ENCODE measurements around the gene SERPINI1. TPM values are rescaled to one million over a fixed set of nuclear protein-coding genes. Genes with fewer than 3 reads are reported as not detected.

SERPINI1 gene
- total and polyA plus RNA-seq, 2 experiments from 2014 or later = 7.3 to 9.8 TPM

- Histone ChIP-seq H3K27me3 (replicated peaks; ENCODE audit: insufficient read depth) (no peaks in the 10 kb centered on the region), H3K9ac (no peak overlapping the region), H3F3A (ENCODE audit: insufficient read depth) (peaks cover 18% of the 10 kb centered on the region), H3K79me2 (ENCODE audit: insufficient read depth) (peaks cover 82% of the 10 kb centered on the region), H3K4me2 (ENCODE audit: unreplicated experiment) (no peak overlapping the region), H3K36me3 (ENCODE audit: low read depth) (no peaks in the 10 kb centered on the region), H3K9me3 (ENCODE audit: low read depth) (no peaks in the 10 kb centered on the region), H3K27ac (no peak overlapping the region), H3K9me2 (ENCODE audit: insufficient read depth) (no peaks in the 10 kb centered on the region), H4K20me1 (ENCODE audit: insufficient read depth) (peaks cover 26% of the 10 kb centered on the region), H3K4me1 (ENCODE audit: insufficient read depth) (peaks cover 34% of the 10 kb centered on the region), H3K4me3 (no peak overlapping the region), H2AFZ (no peak overlapping the region)
- TF ChIP-seq EZH2phosphoT487 (IDR thresholded peaks at IDR 0.05; ENCODE audit: insufficient read depth, low read depth) (no peak), EZH2 (IDR thresholded peaks at IDR 0.05; ENCODE audit: insufficient read depth, poor library complexity, severe bottlenecking) (no peak)
- in situ Hi-C loops (cut with MboI) = no loop called here
- DNase-seq = no peak
- 98 to 100% methylated on average over 2 of the region's 2 CpGs for WGBS, 2 experiments (ENCODE audit: low coverage in 1 of 2, low lambda C conversion rate in 2 of 2, missing lambda C conversion rate in 2 of 2)
Observed at GRCh38 chr3:167731393-167731792, 4.1 kb upstream of the SERPINI1 start.

DNA sequence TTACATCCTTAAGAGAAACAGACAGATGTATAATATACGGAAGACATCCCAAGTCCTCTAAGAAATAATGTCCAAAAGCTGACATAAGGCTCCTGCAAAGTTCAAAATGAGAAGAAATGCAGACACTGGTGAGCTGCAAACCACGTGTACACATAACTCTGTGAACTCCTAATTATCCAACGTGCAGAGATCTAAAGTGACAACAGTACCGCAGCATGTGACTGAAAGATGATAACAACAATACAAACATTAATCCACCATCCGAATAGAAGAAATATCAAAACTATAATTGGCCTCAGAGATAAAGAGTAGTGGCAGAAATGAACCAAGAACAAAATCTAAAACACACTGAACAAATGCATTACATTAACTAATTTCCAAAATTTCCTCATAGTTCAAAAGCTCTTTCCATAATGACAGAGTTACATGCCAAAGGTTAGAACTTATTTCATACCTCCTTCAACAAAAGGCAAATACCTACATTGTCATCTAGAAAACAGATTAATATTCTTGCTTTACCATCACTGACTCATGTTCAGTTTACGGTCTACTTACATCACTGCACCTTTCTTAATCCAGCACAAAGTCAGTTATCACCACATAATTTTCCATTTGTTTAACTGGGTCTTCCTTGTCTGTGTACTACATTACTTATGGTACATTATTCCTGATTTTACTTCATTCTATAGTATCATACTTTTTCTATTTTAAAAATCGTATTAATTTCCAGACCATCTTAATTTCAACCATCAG lies 3.0 kb upstream of the SERPINI1 start:
- H4K20me1 ChIP-seq (ENCODE audit: insufficient read depth) = peaks cover 25% of the 10 kb centered on the region
- H3K9me3 ChIP-seq (ENCODE audit: low read depth) = no peaks in the 10 kb centered on the region
- WGBS, 2 experiments (ENCODE audit: low coverage in 1 of 2, low lambda C conversion rate in 2 of 2, missing lambda C conversion rate in 2 of 2) = 65% methylated on average over 7 of the region's 7 CpGs

GRCh38 chr3:167733961-167734497 lies 1.5 kb upstream of the SERPINI1 start:
- peaks cover 6% of the 10 kb centered on the region for H3F3A ChIP-seq (ENCODE audit: insufficient read depth)
- peaks cover 12% of the 10 kb centered on the region; the same call in 1 of the 2 replicates for H4K20me1 ChIP-seq (ENCODE audit: insufficient read depth)
- no peaks in the 10 kb centered on the region for H3K9me3 ChIP-seq (ENCODE audit: low read depth)
- 1 to 2% methylated on average over 10 to 12 of the region's 12 CpGs for WGBS, 2 experiments (ENCODE audit: low coverage in 1 of 2, low lambda C conversion rate in 2 of 2, missing lambda C conversion rate in 2 of 2)
- H3K4me2 ChIP-seq (ENCODE audit: unreplicated experiment) = peak overlapping the region; percentile 98
- H3K27ac ChIP-seq = peak overlapping the region; percentile 89
- no peaks in the 10 kb centered on the region for H3K9me2 ChIP-seq (ENCODE audit: insufficient read depth)
- DNase-seq = peak; percentile 58
- H3K9ac ChIP-seq = peak overlapping the region; percentile 96
- H2AFZ ChIP-seq = peak overlapping the region; percentile 97
- H3K36me3 ChIP-seq (ENCODE audit: low read depth) = no peaks in the 10 kb centered on the region
- no peak for TF ChIP-seq EZH2 (IDR thresholded peaks at IDR 0.05; ENCODE audit: insufficient read depth, poor library complexity, severe bottlenecking)
- TF ChIP-seq EZH2phosphoT487 (IDR thresholded peaks at IDR 0.05; ENCODE audit: insufficient read depth, low read depth) = no peak
- in situ Hi-C loops (cut with MboI) = no loop called here
- H3K79me2 ChIP-seq (ENCODE audit: insufficient read depth) = peaks cover 56% of the 10 kb centered on the region
- no peaks in the 10 kb centered on the region for H3K27me3 ChIP-seq (replicated peaks; ENCODE audit: insufficient read depth)
- H3K4me3 ChIP-seq = peak overlapping the region; percentile 98
- H3K4me1 ChIP-seq (ENCODE audit: insufficient read depth) = peaks cover 20% of the 10 kb centered on the region

More for the DNA sequence above, 3.0 kb upstream of the SERPINI1 start:
- peak overlapping the region; percentile 98 for H3K4me2 ChIP-seq (ENCODE audit: unreplicated experiment)
- H3F3A ChIP-seq (ENCODE audit: insufficient read depth) = peaks cover 18% of the 10 kb centered on the region
- in situ Hi-C loops (cut with MboI) = no loop called here
- H2AFZ ChIP-seq = no peak overlapping the region
- peaks cover 71% of the 10 kb centered on the region for H3K79me2 ChIP-seq (ENCODE audit: insufficient read depth)
- peak; percentile 28 for DNase-seq
- H3K4me1 ChIP-seq (ENCODE audit: insufficient read depth) = peaks cover 34% of the 10 kb centered on the region
- H3K9me2 ChIP-seq (ENCODE audit: insufficient read depth) = no peaks in the 10 kb centered on the region
- no peaks in the 10 kb centered on the region for H3K27me3 ChIP-seq (replicated peaks; ENCODE audit: insufficient read depth)
- TF ChIP-seq EZH2phosphoT487 (IDR thresholded peaks at IDR 0.05; ENCODE audit: insufficient read depth, low read depth) = no peak
- TF ChIP-seq EZH2 (IDR thresholded peaks at IDR 0.05; ENCODE audit: insufficient read depth, poor library complexity, severe bottlenecking) = no peak
- peak overlapping the region; percentile 98 for H3K4me3 ChIP-seq
- no peak overlapping the region for H3K27ac ChIP-seq
- H3K36me3 ChIP-seq (ENCODE audit: low read depth) = no peaks in the 10 kb centered on the region
- H3K9ac ChIP-seq = peak overlapping the region; percentile 96; the same call in 1 of the 2 replicates

- H3K27ac ChIP-seq = peak within 1 kb of the TSS; percentile 89
- no peaks in the 10 kb centered on the region for H3K27me3 ChIP-seq (replicated peaks; ENCODE audit: insufficient read depth)
- peak within 1 kb of the TSS; percentile 98 for H3K4me2 ChIP-seq (ENCODE audit: unreplicated experiment)
- peaks cover 17% of the 10 kb centered on the region for H3K4me1 ChIP-seq (ENCODE audit: insufficient read depth)
- peak within 1 kb of the TSS; percentile 98 for H3K4me3 ChIP-seq
- TF ChIP-seq EZH2 (IDR thresholded peaks at IDR 0.05; ENCODE audit: insufficient read depth, poor library complexity, severe bottlenecking) (no peak), EZH2phosphoT487 (IDR thresholded peaks at IDR 0.05; ENCODE audit: insufficient read depth, low read depth) (no peak)
- H3K9me3 ChIP-seq (ENCODE audit: low read depth) = no peaks in the 10 kb centered on the region
- H3K79me2 ChIP-seq (ENCODE audit: insufficient read depth) = peaks cover 49% of the 10 kb centered on the region
- DNase-seq = peak; percentile 100
- peak within 1 kb of the TSS; percentile 97 for H2AFZ ChIP-seq
- H4K20me1 ChIP-seq (ENCODE audit: insufficient read depth) = peaks cover 7% of the 10 kb centered on the region; the same call in 1 of the 2 replicates
- H3K9ac ChIP-seq = peak within 1 kb of the TSS; percentile 96
- in situ Hi-C loops (cut with MboI) = no loop called here
- H3F3A ChIP-seq (ENCODE audit: insufficient read depth) = peaks cover under 1% of the 10 kb centered on the region; the same call in 1 of the 2 replicates
- WGBS, 2 experiments (ENCODE audit: low coverage in 1 of 2, low lambda C conversion rate in 2 of 2, missing lambda C conversion rate in 2 of 2) = 0 to 1% methylated on average over 29 to 49 of the region's 49 CpGs
- no peaks in the 10 kb centered on the region for H3K9me2 ChIP-seq (ENCODE audit: insufficient read depth)
- no peaks in the 10 kb centered on the region for H3K36me3 ChIP-seq (ENCODE audit: low read depth)
Observed at GRCh38 chr3:167734498-167735232, 856 bp upstream of the SERPINI1 start, which contains the start of gene PDCD10. TSS of gene PDCD10 (minus strand) at chr3:167734892. CDS start at chr3:167720157, 14,735 bp downstream.

All from GM23248 (cell line).